IMR-90 (cell line): ENCODE data around the gene TMEM259. TPM values are rescaled to one million over a fixed set of nuclear protein-coding genes. Genes with fewer than 3 reads are reported as not detected.
"Not testable (repeated sequence)": the region's sequence is repeated elsewhere in the genome, so short reads cannot be mapped to it uniquely, and the experiment has no call there.

Experiments
- ATAC-seq: fragments of 200-7000 bp; cut with Tn5 transposase; 2 replicates; pipeline ENCODE4 v1.9.1; 2020; ENCODE audit warnings: low read depth, mild to moderate bottlenecking, moderate library complexity
- BruUV-seq: library from RNA; stranded (reverse); fragments of 400-500 nt; replicated peaks from 2 replicates; lab custom pipeline; 2021; lab: Mats Ljungman, UMichigan
- CTCF ChIA-PET: fragments of 300-600 bp; formaldehyde crosslinking; extraction: SDS; loops from one replicate; lab custom pipeline; 2021; ENCODE audit warnings: antibody characterized with exemption; lab: Yijun Ruan, JAX
- POLR2A ChIA-PET: fragments of 300-600 bp; sonication (Branson Sonifier 250); formaldehyde crosslinking; loops from one replicate; lab custom pipeline; 2022; ENCODE audit warnings: antibody characterized with exemption; ENCODE audit not compliant: unreplicated experiment; lab: Charles Lee
- DNase-seq: peaks from one replicate; pipeline ENCODE4 v3.0.0; 2013
- H2AFZ ChIP-seq: replicated peaks from 2 replicates; pipeline ENCODE3; 2013; ENCODE audit warnings: low read length, mild to moderate bottlenecking; ENCODE audit not compliant: poor library complexity
- H2AK5ac ChIP-seq: 2 replicates; pipeline ENCODE4 v1.6.1; 2013; ENCODE audit warnings: low read depth, low read length, inconsistent platforms
- H2AK9ac ChIP-seq: replicated peaks from 2 replicates; pipeline ENCODE3; 2013; ENCODE audit warnings: mild to moderate bottlenecking, low read depth, low read length, moderate library complexity; ENCODE audit not compliant: poor library complexity
- H2BK120ac ChIP-seq: 2 replicates; pipeline ENCODE4 v1.6.1; 2013; ENCODE audit warnings: low read depth, low read length, inconsistent platforms
- H2BK15ac ChIP-seq: 3 replicates; pipeline ENCODE4 v1.6.1; 2013; ENCODE audit warnings: low read depth, low read length, inconsistent platforms
- H2BK20ac ChIP-seq: 2 replicates; pipeline ENCODE4 v1.6.1; 2013; ENCODE audit warnings: low read depth, mild to moderate bottlenecking, inconsistent platforms, low read length, moderate library complexity
- H2BK5ac ChIP-seq: 2 replicates; pipeline ENCODE4 v1.6.1; 2013; ENCODE audit warnings: mild to moderate bottlenecking, low read depth, low read length, inconsistent platforms; ENCODE audit not compliant: poor library complexity, severe bottlenecking
- H3K14ac ChIP-seq: replicated peaks from 2 replicates; pipeline ENCODE4 v1.6.1; 2013; ENCODE audit warnings: low read depth, low read length, inconsistent platforms
- H3K18ac ChIP-seq: 2 replicates; pipeline ENCODE4 v1.6.1; 2013; ENCODE audit warnings: low read depth, low read length, control low read depth
- H3K23ac ChIP-seq: 2 replicates; pipeline ENCODE4 v1.6.1; 2013; ENCODE audit warnings: low read depth, low read length, inconsistent platforms
- H3K27ac ChIP-seq: 2 replicates; pipeline ENCODE4 v1.5.1; 2013; ENCODE audit warnings: mild to moderate bottlenecking, control low read depth, low read length; ENCODE audit not compliant: insufficient read depth
- H3K27me3 ChIP-seq: 2 replicates; pipeline ENCODE4 v1.6.1; 2013; ENCODE audit warnings: low read length; ENCODE audit not compliant: control insufficient read depth, insufficient read depth
- H3K36me3 ChIP-seq: 2 replicates; pipeline ENCODE4 v1.6.1; 2013; ENCODE audit warnings: low read length, mixed read lengths; ENCODE audit not compliant: control insufficient read depth, insufficient read depth
- H3K4ac ChIP-seq: 2 replicates; pipeline ENCODE4 v1.6.1; 2013; ENCODE audit warnings: low read depth, low read length, inconsistent platforms
- H3K4me1 ChIP-seq: 2 replicates; pipeline ENCODE4 v1.6.1; 2013; ENCODE audit warnings: low read length, mixed read lengths; ENCODE audit not compliant: control insufficient read depth, insufficient read depth
- H3K4me2 ChIP-seq: 2 replicates; pipeline ENCODE4 v1.6.1; 2013; ENCODE audit warnings: low read depth, mild to moderate bottlenecking, control low read depth, low read length, moderate library complexity
- H3K4me3 ChIP-seq: 2 replicates; pipeline ENCODE4 v1.5.1; 2013; ENCODE audit warnings: low read depth, mild to moderate bottlenecking, control low read depth, low read length, moderate library complexity; ENCODE audit not compliant: insufficient read depth
- H3K56ac ChIP-seq: 2 replicates; pipeline ENCODE4 v1.6.1; 2013; ENCODE audit warnings: low read length, inconsistent platforms; ENCODE audit not compliant: insufficient read depth; ENCODE audit errors: extremely low read depth
- H3K79me1 ChIP-seq, 2 experiments: 2 replicates each; pipeline ENCODE4 v1.6.1; 2013; ENCODE audit warnings: low read length in 2 of 2, inconsistent platforms in 1 of 2, low read depth in 1 of 2
- H3K9ac ChIP-seq: 2 replicates; pipeline ENCODE4 v1.6.1; 2013; ENCODE audit warnings: low read depth, low read length, control low read depth
- H3K9me1 ChIP-seq: 2 replicates; pipeline ENCODE4 v1.6.1; 2013; ENCODE audit warnings: low read length, inconsistent platforms; ENCODE audit not compliant: insufficient read depth
- H3K9me3 ChIP-seq: 2 replicates; pipeline ENCODE4 v1.6.1; 2013; ENCODE audit warnings: low read length; ENCODE audit not compliant: control insufficient read depth, insufficient read depth
- H4K20me1 ChIP-seq: 2 replicates; pipeline ENCODE4 v1.6.1; 2013; ENCODE audit warnings: low read length, inconsistent platforms; ENCODE audit not compliant: insufficient read depth
- H4K5ac ChIP-seq: 2 replicates; pipeline ENCODE4 v1.6.1; 2013; ENCODE audit warnings: mild to moderate bottlenecking, low read depth, low read length, control low read depth
- H4K8ac ChIP-seq, 2 experiments: 2 replicates each; pipeline ENCODE4 v1.6.1; 2013; ENCODE audit warnings: low read depth in 2 of 2, low read length in 2 of 2, control low read depth in 1 of 2, inconsistent platforms in 1 of 2
- H4K91ac ChIP-seq: 2 replicates; pipeline ENCODE4 v1.6.1; 2013; ENCODE audit warnings: low read depth, low read length, inconsistent platforms; ENCODE audit not compliant: insufficient read depth
- WGBS, 2 experiments: methylation state at CpG; one replicate each; pipeline versions ENCODE4 v1.1.5 to v1.1.7; 2013; ENCODE audit warnings: missing lambda C conversion rate in 2 of 2; ENCODE audit not compliant: insufficient read length in 1 of 2; ENCODE audit errors: extremely low coverage in 2 of 2; 5-methylcytosine and 5-hydroxymethylcytosine counted together
- dilution Hi-C: fragments of 300-500 bp; cut with HindIII; formaldehyde crosslinking; loops from one replicate; pipeline ENCODE4 v1.14.3; 2018; ENCODE audit warnings: low sequenced_read_pairs; ENCODE audit not compliant: unreplicated experiment
- in situ Hi-C: fragments of 300-500 bp; cut with MboI; formaldehyde crosslinking; loops from 3 replicates; pipeline ENCODE4 v1.14.3; 2019; ENCODE audit warnings: low sequenced_read_pairs, inconsistent platforms, mixed read lengths
- intact Hi-C: fragments of 100-400 bp; cut with micrococcal nuclease; formaldehyde crosslinking; loops from 2 replicates; pipeline ENCODE4 v1.10.0; 2022
- polyA plus RNA-seq, 3 experiments: library from polyadenylated mRNA; depleted of rRNA; stranded (reverse); fragments of >200 nt; gene quantifications; 2 replicates each; pipeline ENCODE4 v1.2.3, GENCODE V29; 2012; ENCODE audit warnings: low replicate concordance in 1 of 3
- total RNA-seq: library from RNA; depleted of rRNA; stranded (reverse); fragments of >200 nt; gene quantifications from 2 replicates; pipeline ENCODE4 v1.2.3, GENCODE V29; 2012

Gene TMEM259
- total and polyA plus RNA-seq, 2 of the 4 experiments (the other 2 are of a cell fraction) = 22.6 to 153 TPM

- POLR2A ChIA-PET, H2AK5ac ChIP-seq, H3K56ac ChIP-seq, H4K8ac ChIP-seq, H3K27me3 ChIP-seq, H3K36me3 ChIP-seq, H2AFZ ChIP-seq, H3K9me3 ChIP-seq, H2BK5ac ChIP-seq, H4K5ac ChIP-seq, H3K9ac ChIP-seq, ATAC-seq, H4K91ac ChIP-seq, H2BK20ac ChIP-seq, H3K9me1 ChIP-seq, dilution Hi-C loops, intact Hi-C loops, H2BK120ac ChIP-seq, H3K23ac ChIP-seq, BruUV-seq, H3K27ac ChIP-seq, H3K18ac ChIP-seq, H3K4ac ChIP-seq, in situ Hi-C loops, DNase-seq, H2AK9ac ChIP-seq, CTCF ChIA-PET, H3K4me3 ChIP-seq, H3K14ac ChIP-seq, H3K4me2 ChIP-seq, H2BK15ac ChIP-seq: not testable (repeated sequence)
- WGBS, 2 experiments = no CpG with 5 or more reads among the region's 5 CpGs
- H3K4me1 ChIP-seq = peaks cover 13% of the 10 kb centered on the region
- H4K20me1 ChIP-seq = peaks cover 41% of the 10 kb centered on the region
- H3K79me1 ChIP-seq = peaks cover 0 to 22% of the 10 kb centered on the region in 2 experiments; a peak in 3 of 4 replicates
These were observed 2.9 kb upstream of the TMEM259 start for GRCh38 chr19:1023883-1024188.
